NB4 (cell line): ENCODE results near the gene STX18.

Experiments used
- CTCF ChIP-seq: IDR thresholded peaks from one replicate; pipeline ENCODE4 v1.5.1; 2012; ENCODE audit warnings: low read depth, low read length
- MYC ChIP-seq: IDR thresholded peaks from 2 replicates; pipeline ENCODE4 v1.6.1; 2011; ENCODE audit warnings: low read depth, low read length
- POLR2A ChIP-seq: IDR thresholded peaks from 2 replicates; pipeline ENCODE4 v1.6.1; 2011; ENCODE audit warnings: mild to moderate bottlenecking; ENCODE audit not compliant: insufficient read length; ENCODE audit errors: extremely low read depth

- TF ChIP-seq CTCF = no peak
- no peak for TF ChIP-seq POLR2A
- TF ChIP-seq MYC = no peak
Measured at GRCh38 chr4:4499438-4500123, 42.3 kb downstream of the STX18 start.
